Esophagus squamous epithelium (tissue), 5 donors: ENCODE results near the gene HSPB2. TPM values are rescaled to one million over a fixed set of nuclear protein-coding genes. Genes with fewer than 3 reads are reported as not detected.

Source experiments
- DNase-seq: peaks from one replicate; lab custom pipeline; 2025; lab: John Stamatoyannopoulos, UW
- H3K27ac ChIP-seq, 4 donors: fragments of 200-600 bp; sonication (generic); one replicate each; pipeline ENCODE4 v1.5.1; 2016 to 2019; ENCODE audit warnings: mild to moderate bottlenecking in 1 of 4
- H3K27me3 ChIP-seq, 4 donors: fragments of 200-600 bp; sonication (generic); 1 replicate in 3 of 4; 2 replicates in 1 of 4; pipeline versions ENCODE4 v1.5.1 to v1.6.0; 2017 to 2021; ENCODE audit warnings: antibody characterized with exemption in 1 of 4
- H3K36me3 ChIP-seq, 3 donors: fragments of 200-600 bp; sonication (generic); one replicate each; pipeline ENCODE4 v1.5.1; 2016 to 2019
- H3K4me1 ChIP-seq, 3 donors: fragments of 200-600 bp; sonication (generic); one replicate each; pipeline ENCODE4 v1.5.1; 2017 to 2019
- H3K4me3 ChIP-seq, 4 donors: fragments of 200-600 bp; sonication (generic); 1 replicate in 3 of 4; 2 replicates in 1 of 4; pipeline ENCODE4 v1.5.1; 2016 to 2019; ENCODE audit warnings: mild to moderate bottlenecking in 2 of 4, moderate library complexity in 1 of 4
- H3K9me3 ChIP-seq, 3 donors: fragments of 200-600 bp; sonication (generic); one replicate each; pipeline ENCODE4 v1.5.1; 2016 to 2019
- POLR2A ChIP-seq, 4 donors: fragments of 450-650 bp; IDR thresholded peaks; one replicate each; pipeline ENCODE4 v1.6.1; 2017; ENCODE audit warnings: antibody characterized with exemption in 4 of 4, mild to moderate bottlenecking in 4 of 4, moderate library complexity in 3 of 4
- WGBS, 2 donors: methylation state at CpG; one replicate each; pipeline ENCODE4 v1.1.5; 2018; 5-methylcytosine and 5-hydroxymethylcytosine counted together
- intact Hi-C: fragments of 100-400 bp; cut with DNase I; formaldehyde crosslinking; loops from one replicate; pipeline ENCODE4 v1.15.0; 2022
- total RNA-seq, 4 donors: library from RNA; depleted of rRNA; stranded (reverse); fragments of >200 nt; gene quantifications; one replicate each; pipeline ENCODE4 v1.1.0, GENCODE V29; 2016
- TF ChIP-seq, protein P1 (sequence below), 6 experiments: fragments of 450-650 bp in 4 of 6; fragments of 200-600 bp in 2 of 6; sonication (generic) in 2 of 6; IDR thresholded peaks; one replicate each; pipeline ENCODE4 v1.5.1; 2016 to 2019; ENCODE audit warnings: antibody characterized with exemption in 6 of 6, mild to moderate bottlenecking in 4 of 6, moderate library complexity in 4 of 6
- donor health status: DM: yes; HTN: yes; CAD: no.

The HSPB2 gene
- total RNA-seq, 4 donors from 2014 or later: 0.19 TPM; not detected in 3

DNA sequence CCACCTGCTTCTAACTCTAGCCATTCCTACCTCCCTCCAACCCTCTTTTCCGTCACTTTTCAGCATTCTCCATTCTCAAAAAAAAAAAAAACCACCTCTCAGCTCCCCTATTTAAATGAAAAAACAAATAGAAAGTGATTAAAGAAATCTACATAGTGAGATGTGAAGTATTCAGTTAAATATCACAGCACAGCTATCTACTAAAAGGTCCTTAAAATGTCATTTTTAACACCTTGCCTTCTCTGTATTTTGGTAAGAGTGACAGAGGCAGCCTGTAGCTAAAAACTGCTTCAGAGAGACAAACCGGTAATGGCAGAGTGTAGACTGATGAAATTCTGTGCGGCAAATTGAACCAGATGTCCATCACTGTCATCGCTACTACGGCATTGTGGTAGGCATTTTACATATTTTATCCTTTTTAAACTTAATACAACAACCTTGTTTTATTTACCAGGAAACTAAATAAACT, 40.8 kb upstream of the HSPB2 start:
- DNase-seq: no peak
- H3K27ac ChIP-seq: peak overlapping the region; percentile 91 to 95 (median 92)
- peaks cover 6 to 22% (median 13%) of the 10 kb centered on the region in 3 donors for H3K4me1 ChIP-seq
- intact Hi-C loops: loop anchor here (10.0 kb wide), 1 partner anchor 53 kb away; no protein-coding TSS in a partner anchor
- no peaks in the 10 kb centered on the region for H3K27me3 ChIP-seq
- H3K4me3 ChIP-seq: peak overlapping the region; percentile 80 to 86 (median 84)
- 46 to 57% methylated on average over 5 of the region's 5 CpGs for WGBS, 2 donors
- peaks cover 0 to 44% (median 0%) of the 10 kb centered on the region in 3 donors for H3K36me3 ChIP-seq
- no peaks in the 10 kb centered on the region for H3K9me3 ChIP-seq
- TF ChIP-seq, protein P1, sequence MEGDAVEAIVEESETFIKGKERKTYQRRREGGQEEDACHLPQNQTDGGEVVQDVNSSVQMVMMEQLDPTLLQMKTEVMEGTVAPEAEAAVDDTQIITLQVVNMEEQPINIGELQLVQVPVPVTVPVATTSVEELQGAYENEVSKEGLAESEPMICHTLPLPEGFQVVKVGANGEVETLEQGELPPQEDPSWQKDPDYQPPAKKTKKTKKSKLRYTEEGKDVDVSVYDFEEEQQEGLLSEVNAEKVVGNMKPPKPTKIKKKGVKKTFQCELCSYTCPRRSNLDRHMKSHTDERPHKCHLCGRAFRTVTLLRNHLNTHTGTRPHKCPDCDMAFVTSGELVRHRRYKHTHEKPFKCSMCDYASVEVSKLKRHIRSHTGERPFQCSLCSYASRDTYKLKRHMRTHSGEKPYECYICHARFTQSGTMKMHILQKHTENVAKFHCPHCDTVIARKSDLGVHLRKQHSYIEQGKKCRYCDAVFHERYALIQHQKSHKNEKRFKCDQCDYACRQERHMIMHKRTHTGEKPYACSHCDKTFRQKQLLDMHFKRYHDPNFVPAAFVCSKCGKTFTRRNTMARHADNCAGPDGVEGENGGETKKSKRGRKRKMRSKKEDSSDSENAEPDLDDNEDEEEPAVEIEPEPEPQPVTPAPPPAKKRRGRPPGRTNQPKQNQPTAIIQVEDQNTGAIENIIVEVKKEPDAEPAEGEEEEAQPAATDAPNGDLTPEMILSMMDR (IDR thresholded peaks at IDR 0.05): no peak
- no peak for TF ChIP-seq POLR2A (IDR thresholded peaks at IDR 0.05)

DNA sequence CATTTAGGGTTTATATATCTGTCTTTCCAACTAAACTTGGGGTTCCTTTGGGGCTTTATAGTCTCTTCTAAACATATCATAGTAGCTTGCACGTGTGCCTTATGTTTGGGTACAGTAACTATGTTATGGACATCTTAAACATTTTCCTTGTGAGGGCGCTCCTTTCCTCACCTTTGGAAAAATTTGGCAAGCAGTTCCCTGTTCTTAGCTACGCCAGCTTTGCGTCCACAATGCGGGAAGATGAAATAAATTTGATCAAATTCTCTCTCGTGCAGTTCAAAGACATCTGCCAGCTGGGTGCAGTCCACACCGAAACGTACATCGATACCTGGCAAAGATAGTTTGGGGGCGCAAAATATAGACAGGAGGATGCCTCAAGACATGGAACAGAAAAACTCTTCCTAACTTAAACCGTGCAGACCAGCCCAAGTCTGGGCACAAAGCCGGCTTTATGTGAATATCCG, 34.1 kb upstream of the HSPB2 start:
- no peak for DNase-seq
- no peaks in the 10 kb centered on the region for H3K9me3 ChIP-seq
- WGBS, 2 donors: 0% methylated on average over 11 to 13 of the region's 13 CpGs
- no peaks in the 10 kb centered on the region for H3K27me3 ChIP-seq
- H3K4me3 ChIP-seq: peak overlapping the region; percentile 41 to 75 (median 57)
- intact Hi-C loops: loop anchor here (5.0 to 10.0 kb wide), 2 partner anchors 46 to 99 kb away; no protein-coding TSS in a partner anchor
- H3K27ac ChIP-seq: peak overlapping the region; percentile 93 to 96 (median 94)
- TF ChIP-seq, protein P1 (IDR thresholded peaks at IDR 0.05): no peak
- TF ChIP-seq POLR2A (IDR thresholded peaks at IDR 0.05): no peak
- H3K4me1 ChIP-seq: peaks cover 6 to 23% (median 7%) of the 10 kb centered on the region in 3 donors
- H3K36me3 ChIP-seq: peaks cover 0 to 30% (median 0%) of the 10 kb centered on the region in 3 donors

DNA sequence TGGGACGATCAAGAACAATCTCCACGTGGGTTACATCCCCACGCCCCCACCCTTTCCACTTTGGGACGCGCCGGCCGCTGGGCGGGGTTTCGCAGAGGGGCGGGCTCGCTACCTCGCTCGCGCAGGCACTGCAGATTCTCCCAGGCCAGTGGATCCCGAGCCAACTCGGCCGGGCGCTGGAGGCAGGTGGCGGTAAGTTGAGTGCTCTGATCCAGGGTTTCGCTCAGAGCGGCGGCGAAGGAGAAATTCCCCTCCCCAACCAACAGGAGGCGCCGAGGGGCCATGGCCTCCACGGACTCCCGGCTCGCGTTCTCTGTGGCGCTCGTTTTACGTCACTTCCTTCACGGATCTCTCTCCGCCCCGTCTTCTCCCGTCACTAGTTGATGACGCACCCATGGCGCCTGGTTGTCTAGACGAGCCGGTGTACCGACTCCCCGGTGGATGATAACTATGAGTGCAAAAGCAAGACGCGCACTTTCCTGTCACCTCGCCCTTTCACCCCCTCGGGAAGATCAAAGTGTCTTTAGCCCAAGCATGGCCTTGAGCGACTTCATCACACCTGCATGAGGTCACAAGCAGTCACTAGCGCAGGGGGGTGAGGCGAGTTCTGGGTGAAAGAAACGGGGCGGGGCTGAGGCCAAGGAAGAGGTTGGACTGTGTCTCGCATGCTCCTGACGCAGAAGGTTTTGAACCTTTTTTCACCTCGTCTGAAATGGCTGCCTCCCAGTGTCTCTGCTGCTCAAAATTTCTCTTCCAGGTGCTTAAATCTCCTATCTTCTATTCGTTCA, 33.5 kb upstream of the HSPB2 start, which contains the start of the genes CFAP68 and FDXACB1:
CFAP68 (plus strand) TSS at position 693 of the 788 bp plus-strand sequence; CDS start at position 713, 20 bp downstream.
FDXACB1 (minus strand) TSS at position 317 of the 788 bp plus-strand sequence; CDS start at position 284, 33 bp downstream.
- WGBS, 2 donors: 0% methylated on average over 20 to 46 of the region's 55 CpGs

DNA sequence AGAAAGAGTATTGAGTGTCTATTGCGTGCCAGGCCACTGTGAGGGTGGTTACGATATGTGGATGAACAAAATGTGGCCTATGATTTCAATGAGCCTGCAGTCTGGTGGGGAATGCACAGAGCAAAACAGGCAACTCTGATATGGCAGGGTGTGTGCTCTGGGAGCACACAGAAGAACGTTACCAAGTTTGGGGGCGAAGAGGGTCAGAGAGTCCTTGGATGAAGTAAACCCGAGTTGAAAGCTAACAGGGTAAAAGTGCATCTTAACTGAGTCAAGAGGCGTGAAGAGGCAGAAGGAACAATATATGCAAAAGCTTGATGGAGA, 32.9 kb upstream of the HSPB2 start:
- H3K4me1 ChIP-seq: peaks cover 6 to 23% (median 7%) of the 10 kb centered on the region in 3 donors
- intact Hi-C loops: loop anchor here (5.0 to 10.0 kb wide), 2 partner anchors 45 to 98 kb away; no protein-coding TSS in a partner anchor
- DNase-seq: no peak
- peak overlapping the region; percentile 93 to 96 (median 94) for H3K27ac ChIP-seq
- no peaks in the 10 kb centered on the region for H3K27me3 ChIP-seq
- H3K9me3 ChIP-seq: no peaks in the 10 kb centered on the region
- H3K4me3 ChIP-seq: peak overlapping the region; percentile 41 to 75 (median 57)
- TF ChIP-seq, protein P1 (IDR thresholded peaks at IDR 0.05): no peak
- peaks cover 0 to 36% (median 0%) of the 10 kb centered on the region in 3 donors for H3K36me3 ChIP-seq
- WGBS, 2 donors: 31 to 34% methylated on average over 6 of the region's 6 CpGs

More for the DNA sequence above, 33.5 kb upstream of the HSPB2 start, which contains the start of the genes CFAP68 and FDXACB1:
- peak; percentile 88 for DNase-seq
- Histone ChIP-seq H3K4me3 (peak within 1 kb of the TSS; percentile 41 to 75 (median 57)), H3K27ac (peak within 1 kb of the TSS; percentile 93 to 96 (median 94)), H3K36me3 (peaks cover 0 to 36% (median 0%) of the 10 kb centered on the region in 3 donors), H3K27me3 (no peaks in the 10 kb centered on the region), H3K9me3 (no peaks in the 10 kb centered on the region), H3K4me1 (peaks cover 6 to 23% (median 7%) of the 10 kb centered on the region in 3 donors)
- intact Hi-C loops: loop anchor here (5.0 to 10.0 kb wide), 2 partner anchors 46 to 98 kb away; no protein-coding TSS in a partner anchor
- TF ChIP-seq, protein P1 (IDR thresholded peaks at IDR 0.05): peak; percentile 81 to 99 (median 98)
- TF ChIP-seq POLR2A (IDR thresholded peaks at IDR 0.05): peak in 2 of 4 donors; percentile 25 to 65
